Measurements from ENCODE around the gene LPAR1. TPM values are rescaled to one million over a fixed set of nuclear protein-coding genes. Genes with fewer than 3 reads are reported as not detected.

LPAR1 gene
- total and polyA plus RNA-seq, 2 of the 8 experiments (the other 6 are each of a cell fraction or from before 2014, with no cell fraction given), result 3.4 to 5.1 TPM

GRCh38 chr9:111065414-111065813 is 27.1 kb upstream of the LPAR1 start:
- peak overlapping the region; percentile 22 for H3K56ac ChIP-seq (replicated peaks; ENCODE audit: insufficient read length, low read depth, low read length)
- ChIA-PET CTCF (ENCODE audit: partially characterized antibody) (interaction anchor here (0.9 kb wide), 1 partner anchor 8 kb away, joined by 5 read pairs; no protein-coding TSS in a partner anchor), POLR2A (ENCODE audit: partially characterized antibody) (no interaction called here)
- no peak overlapping the region for H4K91ac ChIP-seq (replicated peaks; ENCODE audit: insufficient read length, low read length)
- no peaks in the 10 kb centered on the region for H3K4me1 ChIP-seq (replicated peaks in 1 of 4; ENCODE audit: control insufficient read depth in 3 of 4, insufficient read depth in 4 of 4, low read length in 3 of 4)
- H3K27me3 ChIP-seq (replicated peaks in 1 of 4; ENCODE audit: control insufficient read depth in 3 of 4, extremely low read depth in 1 of 4, insufficient read depth in 3 of 4, low read length in 3 of 4), result no peaks in the 10 kb centered on the region
- no peak overlapping the region for H2BK5ac ChIP-seq (ENCODE audit: low read depth, low read length)
- no peak overlapping the region for H2AFZ ChIP-seq (ENCODE audit: low read length)
- FAIRE-seq, result no peak
- no peak overlapping the region for H3K27ac ChIP-seq (ENCODE audit: low read depth, low read length)
- no peak for DNase-seq (ENCODE audit: low read depth in 1 of 2, low spot score in 2 of 2)
- no peak overlapping the region for H2BK15ac ChIP-seq (ENCODE audit: low read length)
- H4K8ac ChIP-seq (ENCODE audit: extremely low read depth, insufficient read depth, low read length), result no peak overlapping the region
- H4K5ac ChIP-seq (ENCODE audit: insufficient read length, low read depth, low read length), result no peak overlapping the region
- no peaks in the 10 kb centered on the region for H3K79me1 ChIP-seq (ENCODE audit: low read depth, low read length)
- H3K14ac ChIP-seq (ENCODE audit: insufficient read length), result no peak overlapping the region
- H3K18ac ChIP-seq (ENCODE audit: extremely low read depth, low read length), result no peak overlapping the region
- no peaks in the 10 kb centered on the region for H4K20me1 ChIP-seq (replicated peaks in 1 of 2; ENCODE audit: control insufficient read depth in 1 of 2, insufficient read depth in 2 of 2, low read length in 2 of 2)
- no peak overlapping the region for H3K4ac ChIP-seq (replicated peaks; ENCODE audit: insufficient read length, low read depth, low read length)
- 84% methylated on average over 4 of the region's 4 CpGs; no CpG with 5 or more reads in 1 of the 2 experiments for WGBS, 2 experiments (ENCODE audit: extremely low coverage in 1 of 2, insufficient coverage in 1 of 2, insufficient read length in 1 of 2, insufficient replicate concordance in 2 of 2, low coverage in 1 of 2, low lambda C conversion rate in 2 of 2, missing lambda C conversion rate in 1 of 2)
- H3K9ac ChIP-seq (replicated peaks in 1 of 4; ENCODE audit: extremely low read depth in 1 of 4, low read depth in 3 of 4, low read length in 3 of 4), result no peak overlapping the region
- H2BK20ac ChIP-seq (ENCODE audit: low read length), result no peak overlapping the region
- H3K23ac ChIP-seq (ENCODE audit: insufficient read length), result no peak overlapping the region
- H3K36me3 ChIP-seq (ENCODE audit: control insufficient read depth in 2 of 4, insufficient read depth in 4 of 4, low read length in 3 of 4), result no peaks in the 10 kb centered on the region
- no peaks in the 10 kb centered on the region for H3K23me2 ChIP-seq (ENCODE audit: low read depth, low read length)
- no peak overlapping the region for H3K4me2 ChIP-seq (ENCODE audit: insufficient read depth in 1 of 2, low read depth in 2 of 2, low read length in 2 of 2)
- H3K79me2 ChIP-seq (ENCODE audit: control insufficient read depth in 1 of 2, insufficient read depth in 2 of 2, low read length in 2 of 2), result no peaks in the 10 kb centered on the region
- H2BK12ac ChIP-seq (ENCODE audit: low read depth, low read length), result no peak overlapping the region
- H2BK120ac ChIP-seq (replicated peaks; ENCODE audit: low read depth, low read length), result no peak overlapping the region
- H3K9me3 ChIP-seq (ENCODE audit: insufficient read depth in 2 of 2, low read depth in 1 of 2, low read length in 1 of 2), result no peaks in the 10 kb centered on the region
- H2AK5ac ChIP-seq (ENCODE audit: low read depth, low read length), result no peak overlapping the region
- no peak overlapping the region for H3K4me3 ChIP-seq (ENCODE audit: extremely low read depth in 1 of 4, insufficient read depth in 2 of 4, low read depth in 3 of 4, low read length in 4 of 4)
- no peak for TF ChIP-seq BACH1 (IDR thresholded peaks at IDR 0.05; ENCODE audit: low read length)
- TF ChIP-seq ZNF274 (IDR thresholded peaks at IDR 0.05; ENCODE audit: borderline replicate concordance, extremely low read depth, low read length), result no peak
- TF ChIP-seq CTCF (IDR thresholded peaks at IDR 0.05; ENCODE audit: control extremely low read depth in 1 of 3, insufficient read depth in 1 of 3, low read depth in 1 of 3, low read length in 3 of 3), result no peak
- no peak for TF ChIP-seq CTBP2 (IDR thresholded peaks at IDR 0.05; ENCODE audit: borderline replicate concordance, insufficient read depth, insufficient read length, low read length)
- no peak for TF ChIP-seq CREB1 (IDR thresholded peaks at IDR 0.05)
- TF ChIP-seq RNF2 (IDR thresholded peaks at IDR 0.05; ENCODE audit: borderline replicate concordance, low read depth, low read length, missing control alignments, poor library complexity, severe bottlenecking), result no peak
- no peak for TF ChIP-seq CHD1 (IDR thresholded peaks at IDR 0.05; ENCODE audit: low read depth, low read length)
- no peak for TF ChIP-seq TCF12 (IDR thresholded peaks at IDR 0.05; ENCODE audit: low read depth, low read length)
- TF ChIP-seq HDAC6 (IDR thresholded peaks at IDR 0.05; ENCODE audit: low read depth, low read length), result no peak
